PC-9 (cell line): Measurements from ENCODE around the gene RHBDD1. TPM values are rescaled to one million over a fixed set of nuclear protein-coding genes. Genes with fewer than 3 reads are reported as not detected.

ENCODE experiments used
- BruUV-seq: library from RNA; stranded (reverse); fragments of 400-500 nt; replicated peaks from 2 replicates; lab custom pipeline; 2021; lab: Mats Ljungman, UMichigan
- CTCF ChIA-PET: fragments of 300-600 bp; sonication (Branson Sonifier 250); formaldehyde crosslinking; loops from one replicate; lab custom pipeline; 2022; ENCODE audit warnings: antibody characterized with exemption; lab: Charles Lee
- POLR2A ChIA-PET: fragments of 300-600 bp; sonication (Branson Sonifier 250); formaldehyde crosslinking; loops from one replicate; lab custom pipeline; 2022; ENCODE audit warnings: antibody characterized with exemption; ENCODE audit not compliant: unreplicated experiment; lab: Charles Lee
- DNase-seq, 2 experiments: peaks; one replicate each; pipeline versions ENCODE4 v3.0.0 to v3.0.0-alpha.2; 2015 to 2022; ENCODE audit warnings: mixed read lengths in 1 of 2
- H2AFZ ChIP-seq: fragments of 200-600 bp; sonication (generic); 2 replicates; pipeline ENCODE4 v1.8.1; 2017; ENCODE audit warnings: antibody characterized with exemption
- H3F3A ChIP-seq: fragments of 200-600 bp; sonication (generic); 2 replicates; pipeline ENCODE4 v1.8.1; 2017; ENCODE audit warnings: antibody characterized with exemption, mild to moderate bottlenecking, low read depth; ENCODE audit not compliant: insufficient read depth
- H3K27ac ChIP-seq: fragments of 200-600 bp; sonication (generic); 2 replicates; pipeline ENCODE4 v1.6.1; 2016; ENCODE audit warnings: mixed run types
- H3K27me3 ChIP-seq: fragments of 200-600 bp; sonication (generic); 2 replicates; pipeline ENCODE4 v1.6.1; 2016; ENCODE audit warnings: low read depth, mixed run types; ENCODE audit not compliant: insufficient read depth
- H3K36me3 ChIP-seq: fragments of 200-600 bp; sonication (generic); 2 replicates; pipeline ENCODE4 v1.6.1; 2016; ENCODE audit warnings: low read depth, mixed run types
- H3K4me1 ChIP-seq: fragments of 200-600 bp; sonication (generic); replicated peaks from 2 replicates; pipeline ENCODE4 v1.6.1; 2016; ENCODE audit warnings: mixed run types; ENCODE audit not compliant: insufficient read depth
- H3K4me2 ChIP-seq: fragments of 200-600 bp; sonication (generic); 2 replicates; pipeline ENCODE4 v1.6.1; 2017; ENCODE audit warnings: mixed run types
- H3K4me3 ChIP-seq: fragments of 200-600 bp; sonication (generic); 2 replicates; pipeline ENCODE4 v1.6.1; 2016; ENCODE audit warnings: mixed run types
- H3K79me2 ChIP-seq: fragments of 200-600 bp; sonication (generic); 2 replicates; pipeline ENCODE4 v1.6.1; 2017; ENCODE audit warnings: low read depth, mixed run types
- H3K9me2 ChIP-seq: fragments of 200-600 bp; sonication (generic); 2 replicates; pipeline ENCODE4 v1.8.1; 2017; ENCODE audit warnings: mild to moderate bottlenecking; ENCODE audit not compliant: insufficient read depth
- H3K9me3 ChIP-seq: fragments of 200-600 bp; sonication (generic); 2 replicates; pipeline ENCODE4 v1.8.1; 2016; ENCODE audit warnings: low read depth; ENCODE audit not compliant: insufficient read depth
- H4K20me1 ChIP-seq: fragments of 200-600 bp; sonication (generic); 2 replicates; pipeline ENCODE4 v1.8.1; 2017; ENCODE audit not compliant: insufficient read depth
- EZH2 ChIP-seq: fragments of 200-600 bp; sonication (generic); IDR thresholded peaks from 2 replicates; pipeline ENCODE4 v1.8.0; 2017; ENCODE audit warnings: antibody characterized with exemption, low read depth
- intact Hi-C: fragments of 100-400 bp; cut with micrococcal nuclease; formaldehyde crosslinking; loops from one replicate; pipeline ENCODE4 v1.10.0; 2022; ENCODE audit not compliant: unreplicated experiment
- total RNA-seq: library from RNA; stranded (reverse); gene quantifications from 2 replicates; pipeline ENCODE4 v1.2.3, GENCODE V29; 2021
- TF ChIP-seq, protein P1 (sequence below): fragments of 200-600 bp; sonication (generic); conservative IDR thresholded peaks from 2 replicates; pipeline ENCODE4 v1.6.1; 2017; ENCODE audit warnings: mixed run types, antibody characterized with exemption, mild to moderate bottlenecking, moderate library complexity

The RHBDD1 gene
- total RNA-seq, 1 experiment from 2014 or later, result 22.3 TPM

DNA sequence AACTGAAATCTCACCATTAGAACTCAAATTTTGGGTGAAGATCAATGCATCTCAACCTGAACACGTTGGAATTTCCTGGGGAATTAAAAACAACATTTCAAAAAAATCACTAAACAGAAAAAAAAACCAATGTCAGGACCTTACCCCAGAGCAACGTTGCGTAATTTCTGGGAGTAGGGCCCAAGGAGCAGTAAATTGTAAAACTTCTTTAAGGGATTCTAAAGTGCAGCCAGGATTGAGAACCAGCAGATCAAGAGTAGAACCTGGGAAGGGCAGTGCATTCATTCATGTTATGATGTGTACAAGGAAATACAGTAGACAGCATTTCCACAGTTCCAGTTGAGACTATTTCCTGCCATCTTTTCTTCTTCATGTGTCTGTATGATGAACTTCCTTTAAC is 56.9 kb downstream of the RHBDD1 start:
- no peaks in the 10 kb centered on the region for H3K9me2 ChIP-seq
- intact Hi-C loops, result no loop called here
- no peaks in the 10 kb centered on the region for H3K9me3 ChIP-seq
- no peak overlapping the region for H3K4me2 ChIP-seq
- no peaks in the 10 kb centered on the region for H3K36me3 ChIP-seq
- TF ChIP-seq EZH2, result no peak
- TF ChIP-seq, protein P1, sequence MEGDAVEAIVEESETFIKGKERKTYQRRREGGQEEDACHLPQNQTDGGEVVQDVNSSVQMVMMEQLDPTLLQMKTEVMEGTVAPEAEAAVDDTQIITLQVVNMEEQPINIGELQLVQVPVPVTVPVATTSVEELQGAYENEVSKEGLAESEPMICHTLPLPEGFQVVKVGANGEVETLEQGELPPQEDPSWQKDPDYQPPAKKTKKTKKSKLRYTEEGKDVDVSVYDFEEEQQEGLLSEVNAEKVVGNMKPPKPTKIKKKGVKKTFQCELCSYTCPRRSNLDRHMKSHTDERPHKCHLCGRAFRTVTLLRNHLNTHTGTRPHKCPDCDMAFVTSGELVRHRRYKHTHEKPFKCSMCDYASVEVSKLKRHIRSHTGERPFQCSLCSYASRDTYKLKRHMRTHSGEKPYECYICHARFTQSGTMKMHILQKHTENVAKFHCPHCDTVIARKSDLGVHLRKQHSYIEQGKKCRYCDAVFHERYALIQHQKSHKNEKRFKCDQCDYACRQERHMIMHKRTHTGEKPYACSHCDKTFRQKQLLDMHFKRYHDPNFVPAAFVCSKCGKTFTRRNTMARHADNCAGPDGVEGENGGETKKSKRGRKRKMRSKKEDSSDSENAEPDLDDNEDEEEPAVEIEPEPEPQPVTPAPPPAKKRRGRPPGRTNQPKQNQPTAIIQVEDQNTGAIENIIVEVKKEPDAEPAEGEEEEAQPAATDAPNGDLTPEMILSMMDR, result no peak
- no peak overlapping the region for H3K27ac ChIP-seq
- H4K20me1 ChIP-seq, result no peaks in the 10 kb centered on the region
- H3K4me3 ChIP-seq, result no peak overlapping the region
- ChIA-PET CTCF (no interaction called here), POLR2A (no interaction called here)
- BruUV-seq, result no TSS peak
- DNase-seq, result no peak
- 0 out of 2 replicates have a peak, but pooled peaks cover 6% of the 10 kb centered on the region for H3K4me1 ChIP-seq
- no peaks in the 10 kb centered on the region for H3F3A ChIP-seq
- H3K27me3 ChIP-seq, result no peaks in the 10 kb centered on the region
- no peaks in the 10 kb centered on the region for H3K79me2 ChIP-seq
- H2AFZ ChIP-seq, result no peak overlapping the region

DNA sequence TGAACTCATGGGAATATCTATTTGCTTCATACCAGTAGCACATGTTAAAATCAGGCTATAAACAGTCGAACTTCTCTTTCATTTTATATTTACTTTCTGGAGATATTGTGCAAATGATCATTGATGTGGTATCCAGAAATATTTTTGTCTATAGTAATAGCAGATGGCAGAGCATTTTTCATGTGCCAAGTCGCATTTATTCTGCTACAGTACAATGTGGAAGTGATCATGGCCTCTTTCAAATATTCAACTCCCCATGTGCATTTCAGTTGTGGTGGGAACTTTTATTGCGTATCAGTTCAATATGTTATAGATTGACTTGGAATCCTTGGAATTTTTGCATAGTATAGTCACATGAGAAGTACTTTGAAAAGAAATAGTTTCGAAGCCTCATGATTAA is 57.4 kb downstream of the RHBDD1 start:
- intact Hi-C loops, result no loop called here
- no peak overlapping the region for H3K4me2 ChIP-seq
- H4K20me1 ChIP-seq, result no peaks in the 10 kb centered on the region
- H3K4me1 ChIP-seq, result 0 out of 2 replicates have a peak, but pooled peaks cover 4% of the 10 kb centered on the region
- BruUV-seq, result no TSS peak
- H3K79me2 ChIP-seq, result no peaks in the 10 kb centered on the region
- ChIA-PET POLR2A (no interaction called here), CTCF (no interaction called here)
- DNase-seq, result no peak
- H3K27ac ChIP-seq, result no peak overlapping the region
- no peaks in the 10 kb centered on the region for H3F3A ChIP-seq
- H3K36me3 ChIP-seq, result no peaks in the 10 kb centered on the region
- H3K9me3 ChIP-seq, result no peaks in the 10 kb centered on the region
- no peak overlapping the region for H2AFZ ChIP-seq
- TF ChIP-seq EZH2, result no peak
- TF ChIP-seq, protein P1, result no peak
- H3K27me3 ChIP-seq, result no peaks in the 10 kb centered on the region
- no peaks in the 10 kb centered on the region for H3K9me2 ChIP-seq
- H3K4me3 ChIP-seq, result no peak overlapping the region

DNA sequence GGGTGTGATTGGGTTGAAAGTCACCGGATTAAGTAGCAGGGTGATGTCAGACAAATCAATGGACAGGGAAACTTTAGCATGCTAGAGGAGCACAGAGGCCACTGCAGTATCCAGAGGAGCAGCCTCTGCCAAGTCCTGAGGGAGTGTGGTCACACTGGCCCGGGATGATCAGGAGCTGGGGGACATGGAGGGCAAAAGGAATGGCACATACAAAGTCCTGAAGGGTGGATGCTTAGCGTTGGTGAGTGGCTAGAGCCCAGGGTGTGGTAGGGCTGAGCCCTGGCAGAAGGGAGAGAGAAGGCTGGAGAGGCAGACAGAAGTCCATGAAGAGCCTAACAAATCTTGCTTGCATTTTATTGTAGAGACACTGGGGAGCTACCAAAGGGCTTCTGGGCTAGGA is 58.9 kb downstream of the RHBDD1 start:
- Histone ChIP-seq H4K20me1 (no peaks in the 10 kb centered on the region), H3K27me3 (no peaks in the 10 kb centered on the region), H3K4me2 (no peak overlapping the region), H3K9me3 (no peaks in the 10 kb centered on the region), H3K4me3 (no peak overlapping the region), H3K27ac (no peak overlapping the region), H2AFZ (no peak overlapping the region), H3F3A (no peaks in the 10 kb centered on the region), H3K36me3 (no peaks in the 10 kb centered on the region), H3K9me2 (no peaks in the 10 kb centered on the region), H3K4me1 (no peaks in the 10 kb centered on the region), H3K79me2 (no peaks in the 10 kb centered on the region)
- intact Hi-C loops, result no loop called here
- CTCF ChIA-PET, result no interaction called here
- TF ChIP-seq EZH2, result no peak
- TF ChIP-seq, protein P1, result no peak
- BruUV-seq, result no TSS peak
- POLR2A ChIA-PET, result no interaction called here
- no peak for DNase-seq
